Cardiac muscle cell (in vitro differentiated cells and primary cell): ENCODE results near the gene MYO1B. TPM values are rescaled to one million over a fixed set of nuclear protein-coding genes. Genes with fewer than 3 reads are reported as not detected.

Experiments used
- DNase-seq, 2 donors: peaks; one replicate each; pipeline versions ENCODE4 v3.0.0 to v3.0.0-alpha.2; 2010 to 2017; ENCODE audit warnings: low read depth in 1 of 2, low spot score in 1 of 2
- H3K27ac ChIP-seq: fragments of 200-600 bp; sonication (generic); 2 replicates; pipeline ENCODE4 v1.5.1; 2016
- H3K27me3 ChIP-seq: fragments of 200-600 bp; sonication (generic); 2 replicates; pipeline ENCODE4 v1.6.0; 2016; ENCODE audit warnings: control low read depth
- H3K36me3 ChIP-seq: fragments of 200-600 bp; sonication (generic); 2 replicates; pipeline ENCODE4 v1.5.1; 2016; ENCODE audit warnings: control low read depth
- H3K4me1 ChIP-seq: fragments of 200-600 bp; sonication (generic); 2 replicates; pipeline ENCODE4 v1.8.1; 2017; ENCODE audit warnings: low read depth, mild to moderate bottlenecking, mixed run types
- H3K4me3 ChIP-seq: fragments of 200-600 bp; sonication (generic); 2 replicates; pipeline ENCODE4 v1.5.1; 2016; ENCODE audit warnings: mild to moderate bottlenecking
- H3K9me3 ChIP-seq: fragments of 200-600 bp; sonication (generic); 2 replicates; pipeline ENCODE4 v1.5.1; 2017; ENCODE audit warnings: low read depth, mild to moderate bottlenecking, control low read depth
- CTCF ChIP-seq: IDR thresholded peaks from 2 replicates; pipeline ENCODE4 v1.5.1; 2012; ENCODE audit warnings: low read depth, mild to moderate bottlenecking, low read length
- polyA plus RNA-seq: library from polyadenylated mRNA; unstranded; fragments of >200 nt; fragmentation: Nextera tagmentation; extraction: Ambion mirVana; gene quantifications from 2 replicates; pipeline ENCODE4 v1.2.1, GENCODE V29; 2016
- total RNA-seq: library from RNA; depleted of rRNA; stranded (reverse); fragments of >200 nt; gene quantifications from 2 replicates; pipeline ENCODE4 v1.2.3, GENCODE V29; 2016

MYO1B gene
- total and polyA plus RNA-seq, 2 experiments from 2014 or later = 33.1 to 44.5 TPM

GRCh38 chr2:191434072-191434471 lies 188.9 kb downstream of the MYO1B start:
- Histone ChIP-seq H3K36me3 (no peaks in the 10 kb centered on the region), H3K9me3 (no peaks in the 10 kb centered on the region), H3K4me1 (peaks cover 20% of the 10 kb centered on the region), H3K4me3 (no peak overlapping the region), H3K27me3 (no peaks in the 10 kb centered on the region), H3K27ac (no peak overlapping the region)
- TF ChIP-seq CTCF = no peak
- DNase-seq = no peak

GRCh38 chr2:191435141-191435540 lies 189.9 kb downstream of the MYO1B start:
- Histone ChIP-seq H3K9me3 (no peaks in the 10 kb centered on the region), H3K36me3 (no peaks in the 10 kb centered on the region), H3K4me1 (peaks cover 20% of the 10 kb centered on the region), H3K27ac (no peak overlapping the region), H3K27me3 (no peaks in the 10 kb centered on the region), H3K4me3 (no peak overlapping the region)
- TF ChIP-seq CTCF = no peak
- no peak for DNase-seq

GRCh38 chr2:191436368-191437055 lies 191.3 kb downstream of the MYO1B start:
- Histone ChIP-seq H3K27ac (no peak overlapping the region), H3K4me1 (peaks cover 22% of the 10 kb centered on the region), H3K27me3 (no peaks in the 10 kb centered on the region), H3K9me3 (no peaks in the 10 kb centered on the region), H3K4me3 (no peak overlapping the region), H3K36me3 (no peaks in the 10 kb centered on the region)
- TF ChIP-seq CTCF = no peak
- no peak for DNase-seq

- H3K9me3 ChIP-seq = no peaks in the 10 kb centered on the region
- no peaks in the 10 kb centered on the region for H3K36me3 ChIP-seq
- DNase-seq = no peak
- H3K27ac ChIP-seq = no peak overlapping the region
- H3K4me3 ChIP-seq = no peak overlapping the region
- no peak for TF ChIP-seq CTCF
- H3K4me1 ChIP-seq = peaks cover 28% of the 10 kb centered on the region
- H3K27me3 ChIP-seq = no peaks in the 10 kb centered on the region
These were observed 194.3 kb downstream of the MYO1B start for GRCh38 chr2:191439481-191439880.

- no peak overlapping the region for H3K4me3 ChIP-seq
- H3K27ac ChIP-seq = peak overlapping the region; percentile 47
- DNase-seq = peak; percentile 6 to 25
- no peaks in the 10 kb centered on the region for H3K9me3 ChIP-seq
- TF ChIP-seq CTCF = no peak
- peaks cover 13% of the 10 kb centered on the region for H3K4me1 ChIP-seq
- H3K36me3 ChIP-seq = no peaks in the 10 kb centered on the region
- no peaks in the 10 kb centered on the region for H3K27me3 ChIP-seq
These were observed 196.5 kb downstream of the MYO1B start for GRCh38 chr2:191441496-191442214.
